ENCODE data around the gene FBXO41. TPM values are rescaled to one million over a fixed set of nuclear protein-coding genes. Genes with fewer than 3 reads are reported as not detected.

Gene FBXO41
- total RNA-seq, 1 donor from 2014 or later: 0.79 TPM

DNA sequence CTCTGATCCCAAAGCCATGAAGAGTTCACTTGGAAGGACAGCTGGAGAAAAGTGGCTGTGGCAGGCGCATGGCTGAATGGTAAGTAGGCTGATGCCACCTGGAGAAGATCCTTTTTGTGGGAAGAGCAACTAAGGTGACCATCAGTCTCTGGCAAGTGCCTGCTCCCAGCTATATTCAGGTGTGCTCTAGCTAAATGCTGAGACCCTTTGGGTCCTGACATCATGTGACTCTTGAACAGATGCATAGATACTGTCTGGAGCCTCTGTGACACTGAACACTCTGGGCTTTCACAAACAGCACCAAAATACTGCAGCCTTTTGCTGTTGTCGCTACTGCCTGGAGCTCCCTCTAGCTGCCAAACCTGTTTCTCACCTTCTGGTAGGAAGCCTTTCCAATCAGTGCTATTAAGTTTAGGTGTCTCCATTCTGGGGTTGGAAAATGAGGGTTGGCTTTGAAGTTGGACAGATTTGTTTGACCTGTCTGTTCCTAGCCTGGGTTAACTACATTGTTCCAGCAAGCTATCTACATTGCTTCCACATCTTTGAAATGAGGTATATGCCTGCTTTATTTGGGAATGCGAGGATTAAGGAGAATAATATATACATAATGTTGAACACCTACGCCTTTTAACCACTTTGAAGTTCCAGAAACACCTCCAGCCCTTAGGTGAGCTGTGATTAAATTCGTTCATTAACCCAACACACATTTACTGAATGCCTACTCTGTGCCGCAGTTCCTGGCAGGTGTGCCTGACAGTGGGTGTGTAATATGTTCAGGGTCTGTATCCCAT lies 6.0 kb upstream of the FBXO41 start:
- DNase-seq: no peak

DNA sequence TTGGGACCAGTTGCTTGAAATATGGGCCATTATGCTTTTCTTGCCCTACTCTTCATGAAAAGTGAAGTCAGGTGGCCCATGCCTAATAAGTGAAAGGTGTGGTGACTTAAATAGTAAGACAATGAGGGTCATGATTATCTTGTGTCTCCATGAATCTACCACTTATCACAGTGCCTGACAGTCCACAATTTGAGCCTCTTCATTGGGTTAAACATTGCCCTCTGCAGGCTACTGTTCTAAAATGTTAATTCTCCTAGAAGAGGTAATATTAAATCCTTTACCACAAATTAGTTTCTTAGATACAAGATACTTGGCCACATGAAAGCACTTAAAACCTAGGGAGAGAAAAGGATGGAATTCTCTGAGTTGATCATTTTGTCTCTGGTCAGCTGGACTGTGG lies 5.0 kb upstream of the FBXO41 start:
- no peak for DNase-seq

DNA sequence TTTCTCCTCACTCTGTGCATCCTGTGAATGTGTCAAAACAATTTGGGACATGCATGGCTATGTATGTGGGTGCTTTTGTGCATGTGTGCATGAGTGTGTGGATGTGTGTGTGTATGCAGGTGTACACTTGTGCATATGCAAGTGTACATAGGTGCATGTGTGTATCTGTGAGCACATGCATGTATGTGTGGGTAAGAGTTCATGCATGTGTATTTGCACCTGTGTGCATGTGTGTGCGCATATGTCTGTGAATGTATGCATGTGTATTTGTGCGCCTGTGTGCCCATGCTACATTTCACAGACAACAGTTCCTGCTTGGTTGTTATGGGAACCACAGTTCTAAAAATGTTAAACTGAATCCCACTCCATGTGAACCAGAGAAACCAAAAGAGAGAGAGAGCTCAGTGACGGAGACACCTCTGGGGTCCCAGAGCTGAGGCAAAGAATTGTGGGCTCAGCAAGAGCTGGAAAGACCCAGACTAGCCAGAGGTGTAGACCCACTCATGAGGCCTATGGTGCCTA lies 1.9 kb upstream of the FBXO41 start:
- no peak for DNase-seq

DNA sequence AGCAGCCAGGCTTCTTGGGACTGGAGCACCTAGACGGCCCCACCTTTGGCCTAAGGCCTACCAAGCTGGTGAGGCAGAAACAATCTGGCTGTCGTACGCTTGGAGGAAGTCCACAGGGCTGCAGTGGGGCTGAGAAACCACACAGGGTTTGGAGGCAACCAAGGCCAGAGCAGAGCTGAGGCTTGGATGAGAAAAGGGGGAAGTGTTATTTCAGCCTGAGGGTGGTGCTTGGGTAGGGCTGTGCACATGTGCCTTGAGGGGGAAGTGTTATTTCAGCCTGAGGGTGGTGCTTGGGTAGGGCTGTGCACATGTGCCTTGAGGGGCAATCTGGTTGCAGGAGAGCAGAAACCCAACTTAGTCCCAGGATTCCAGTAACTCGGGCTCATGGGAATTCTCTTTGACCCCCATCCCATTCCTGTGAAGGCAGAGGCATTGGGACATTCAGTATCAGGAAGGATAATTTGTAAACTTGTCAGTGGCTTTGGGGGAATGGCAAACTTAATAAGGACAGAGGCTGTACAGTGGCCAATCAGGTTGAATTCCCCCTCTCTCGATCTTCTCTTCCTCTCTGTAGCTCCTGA lies 971 bp upstream of the FBXO41 start:
- no peak for DNase-seq

DNA sequence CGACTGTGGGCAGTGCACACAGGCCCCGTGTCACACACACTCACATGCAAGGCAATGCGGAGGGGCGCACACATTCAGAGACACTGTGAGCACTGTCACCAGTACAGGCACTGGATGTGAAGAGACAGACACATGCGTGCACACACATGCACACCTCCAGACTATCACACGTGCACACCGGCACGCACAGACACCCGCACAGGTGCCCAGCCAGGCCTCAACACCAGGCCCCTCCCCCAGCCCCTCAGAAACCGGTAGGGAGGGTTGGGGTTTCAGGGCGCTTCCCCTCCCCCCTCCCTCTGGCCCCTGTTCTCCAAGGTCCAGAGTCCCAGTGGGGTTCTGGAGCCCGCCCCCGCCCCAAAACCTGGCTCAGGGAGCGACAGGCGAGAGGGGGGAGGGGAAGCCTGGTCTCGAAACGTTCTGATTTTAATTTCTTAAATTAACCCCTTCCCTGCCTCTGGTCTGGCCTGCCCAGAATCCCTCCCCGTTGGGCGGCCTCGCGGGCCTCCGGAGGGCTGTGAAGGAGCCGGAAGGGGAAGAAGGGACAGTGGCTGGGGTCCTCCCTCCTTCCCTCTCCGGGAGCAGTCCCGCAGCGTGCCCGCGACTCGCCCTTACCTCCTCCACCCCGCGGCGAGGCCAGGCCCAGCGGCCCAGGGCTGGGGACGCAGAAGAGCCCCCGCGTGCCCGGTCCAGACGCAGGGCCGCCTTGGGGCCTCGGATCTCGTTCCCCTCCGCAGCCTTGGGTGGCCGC lies 558 bp downstream of the FBXO41 start:
- no peak for DNase-seq

DNA sequence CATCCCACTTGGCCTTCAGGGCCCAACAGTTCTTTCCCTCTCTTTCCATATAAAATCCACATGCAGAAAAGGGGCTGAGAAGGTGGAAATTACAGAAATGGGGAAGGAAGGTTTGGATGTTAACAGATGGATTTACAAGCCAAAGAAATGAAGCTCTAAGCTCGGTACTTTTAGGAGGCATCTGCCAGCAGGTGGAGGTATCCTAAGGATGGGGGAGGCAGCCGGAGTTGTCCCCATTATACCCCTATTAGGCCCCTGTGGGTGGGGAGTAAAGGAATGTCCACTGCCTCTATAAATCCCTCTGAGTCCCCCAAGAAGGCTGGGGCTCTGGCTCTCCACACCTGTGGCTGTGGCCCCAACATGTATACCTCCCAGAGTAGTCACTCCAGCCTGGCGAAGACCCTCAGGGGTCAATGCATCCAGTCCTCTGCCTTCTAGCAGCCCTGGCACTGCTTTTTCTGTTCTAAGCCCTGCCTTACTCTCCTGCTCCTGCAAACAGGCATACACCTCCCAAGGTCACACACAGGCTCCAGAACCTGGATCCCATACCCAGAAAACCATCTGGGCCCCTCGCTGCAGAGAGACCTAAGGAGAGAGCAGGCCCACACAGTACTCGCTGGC lies 1.2 kb downstream of the FBXO41 start:
- no peak for DNase-seq

DNA sequence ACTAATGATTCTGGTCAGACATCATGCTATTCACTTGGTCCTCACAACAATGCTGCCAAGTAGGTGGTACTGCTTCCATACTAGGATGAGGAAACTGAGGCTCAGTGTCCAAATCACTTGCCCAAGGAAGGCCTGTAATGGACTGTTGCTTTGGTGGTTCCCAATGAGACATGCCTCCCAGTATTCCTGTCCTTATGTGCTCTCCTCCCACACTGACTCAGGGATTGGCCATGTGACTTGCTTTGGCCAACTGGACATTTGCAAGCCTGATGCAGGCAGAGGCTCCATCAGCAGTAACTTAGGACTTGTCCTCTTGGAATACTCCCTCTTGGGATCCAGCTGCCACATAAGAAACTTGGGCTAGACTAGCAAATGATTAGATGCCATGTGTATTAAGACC lies 3.0 kb downstream of the FBXO41 start:
- DNase-seq: no peak

DNA sequence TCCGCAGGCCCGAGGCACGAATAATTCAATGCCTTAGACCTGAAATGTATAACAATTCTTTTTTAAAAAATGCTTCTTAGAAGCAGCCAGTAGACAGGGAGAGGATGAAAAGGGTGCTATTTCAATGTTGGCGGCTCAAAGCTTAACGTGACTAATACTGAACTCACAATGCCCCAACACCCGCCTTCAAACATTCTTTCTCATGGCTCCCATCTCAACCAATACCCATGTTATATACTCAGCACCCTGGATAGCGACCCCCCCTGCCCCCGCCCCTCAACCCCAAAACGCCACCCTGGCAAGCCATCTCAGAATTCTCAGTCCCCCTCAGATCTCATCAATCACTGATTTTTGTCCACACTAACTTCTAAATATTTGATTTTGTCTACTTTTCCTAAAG lies 4.4 kb downstream of the FBXO41 start:
- no peak for DNase-seq

DNA sequence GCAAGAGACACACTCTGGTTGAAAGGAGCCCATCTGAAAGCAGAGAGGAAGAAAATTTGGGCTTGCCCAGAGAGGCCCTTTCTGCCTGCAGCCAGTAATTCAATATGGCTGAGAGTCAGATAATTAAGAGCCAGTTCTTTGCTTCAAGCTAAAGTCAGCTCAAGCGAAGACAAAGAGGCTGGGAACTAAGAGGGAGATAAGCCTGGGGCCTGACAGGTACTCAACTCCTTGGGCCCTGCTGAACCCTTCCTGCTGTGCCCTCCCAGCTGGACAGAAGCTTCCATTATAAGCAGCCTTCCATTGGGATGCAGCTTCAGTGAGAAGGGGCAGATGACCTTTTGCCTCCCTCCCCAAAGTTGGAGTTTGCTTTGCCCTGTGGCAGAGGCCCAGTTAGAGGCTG lies 12.0 kb downstream of the FBXO41 start:
- DNase-seq: no peak

DNA sequence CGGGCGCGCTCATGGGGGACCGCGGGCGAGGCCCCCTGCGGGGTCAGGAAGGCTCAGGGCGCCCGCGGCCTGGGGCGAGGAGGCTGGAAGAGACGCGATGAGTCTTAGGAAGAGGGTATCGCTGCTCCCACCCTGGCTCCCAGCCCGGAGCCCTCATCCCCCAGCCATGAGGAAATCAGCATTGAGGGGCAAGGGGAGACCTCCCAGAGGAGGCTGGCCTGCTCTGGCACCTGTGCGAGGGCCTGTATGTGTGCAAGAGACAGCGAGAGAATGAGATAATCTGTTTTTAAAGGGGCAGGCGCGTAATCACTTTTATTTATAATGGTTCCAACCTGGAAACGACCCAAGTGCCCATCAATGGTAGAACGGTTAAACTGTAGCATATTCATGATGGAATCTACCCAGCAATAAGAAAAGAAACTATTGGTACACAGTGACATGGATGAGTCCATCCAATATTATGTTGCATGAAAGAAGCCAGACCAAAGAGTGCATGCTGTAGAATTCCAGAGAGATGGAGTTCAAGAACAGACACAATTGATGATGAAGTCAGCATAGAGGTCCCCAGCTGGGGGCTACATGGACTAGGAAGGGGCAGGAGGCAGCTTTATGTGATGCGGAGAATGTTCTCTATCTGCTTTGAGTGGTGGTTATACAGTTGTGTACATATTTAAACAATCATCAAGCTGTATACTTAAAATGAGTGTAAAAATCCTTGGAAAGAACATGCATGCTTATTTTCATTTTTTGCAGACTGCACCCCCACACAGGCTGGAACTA lies 14.4 kb downstream of the FBXO41 start:
- no peak for DNase-seq

DNA sequence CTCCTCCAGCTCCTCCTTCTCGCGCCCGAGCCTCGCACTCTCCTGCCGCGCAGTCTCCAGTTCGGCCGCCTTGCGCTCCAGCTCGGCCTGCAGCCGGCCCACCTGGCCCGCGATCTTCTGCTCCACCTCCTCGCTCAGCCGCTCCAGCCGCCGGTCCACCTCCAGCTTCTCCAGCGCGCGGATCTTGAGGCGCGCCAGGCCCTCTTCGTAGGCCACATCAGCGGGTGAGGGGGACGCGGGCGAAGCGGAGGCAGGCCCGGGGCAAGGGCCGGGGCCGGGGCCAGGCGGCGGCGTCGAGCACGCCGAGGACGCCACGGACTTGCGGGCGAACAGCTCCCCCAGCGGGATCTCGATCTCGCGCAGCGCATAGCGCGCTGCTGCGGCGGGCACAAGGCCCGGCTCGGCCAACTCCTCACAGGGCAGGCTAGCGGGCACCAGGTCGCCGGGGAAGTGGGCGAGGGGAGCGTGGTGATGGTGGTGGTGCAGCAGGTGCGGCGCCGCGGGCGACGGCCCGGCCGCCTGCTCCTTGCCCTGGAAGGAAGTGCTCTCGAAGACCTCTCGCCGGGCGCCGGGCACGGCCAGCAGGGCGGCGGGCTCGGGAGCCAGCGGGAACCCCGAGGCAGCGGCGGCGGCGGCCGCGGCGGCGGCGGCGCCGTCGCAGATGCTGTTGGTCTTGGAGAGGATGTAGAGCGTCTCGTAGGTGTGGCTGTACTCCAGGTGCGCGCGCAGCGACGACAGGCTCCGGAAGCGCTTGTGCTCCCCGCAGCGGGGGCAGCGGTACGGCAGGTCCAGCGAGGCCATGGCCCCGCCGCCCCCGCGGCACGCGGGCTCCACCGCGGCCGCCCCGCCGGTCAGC lies 15.2 kb downstream of the FBXO41 start:
- no peak for DNase-seq

DNA sequence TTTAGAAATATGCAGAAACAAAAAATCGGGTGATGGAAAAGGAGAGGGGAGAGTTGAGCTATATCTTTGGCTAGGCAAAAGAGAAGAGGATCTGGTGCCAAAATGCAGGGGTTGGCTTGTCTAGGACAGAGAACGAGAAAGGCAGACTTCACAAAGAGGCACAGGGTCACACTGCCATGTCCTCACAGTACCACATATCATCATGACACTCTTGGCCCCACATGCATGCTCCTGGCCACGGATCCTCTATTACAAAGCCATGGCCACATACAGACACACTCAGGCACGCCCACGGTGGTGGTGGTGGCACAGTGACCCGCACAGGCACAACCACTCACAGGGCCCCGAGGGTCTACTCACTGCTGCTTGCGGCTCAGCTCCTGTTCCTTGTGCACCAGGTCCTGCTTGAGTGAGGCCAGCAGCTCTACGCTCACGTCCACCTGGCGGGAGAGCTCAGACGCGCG lies 15.9 kb downstream of the FBXO41 start:
- DNase-seq: no peak

DNA sequence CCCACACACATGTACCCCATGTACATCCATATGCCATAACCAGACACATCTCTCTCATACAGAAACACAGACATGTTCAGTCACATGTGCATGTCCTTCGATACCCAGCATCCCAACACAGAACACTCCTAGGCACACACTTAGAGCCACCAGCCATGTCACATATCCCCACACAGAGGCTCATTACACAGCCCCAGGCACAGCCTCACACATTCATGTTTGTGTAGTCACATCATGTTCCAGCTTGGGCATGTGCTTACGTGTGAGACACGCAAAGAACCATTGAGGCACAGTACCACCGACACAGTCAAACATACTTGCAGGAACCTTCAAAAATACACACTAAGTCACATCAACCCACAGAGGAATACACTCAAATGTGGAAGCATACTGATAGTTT lies 17.3 kb downstream of the FBXO41 start:
- DNase-seq: no peak

DNA sequence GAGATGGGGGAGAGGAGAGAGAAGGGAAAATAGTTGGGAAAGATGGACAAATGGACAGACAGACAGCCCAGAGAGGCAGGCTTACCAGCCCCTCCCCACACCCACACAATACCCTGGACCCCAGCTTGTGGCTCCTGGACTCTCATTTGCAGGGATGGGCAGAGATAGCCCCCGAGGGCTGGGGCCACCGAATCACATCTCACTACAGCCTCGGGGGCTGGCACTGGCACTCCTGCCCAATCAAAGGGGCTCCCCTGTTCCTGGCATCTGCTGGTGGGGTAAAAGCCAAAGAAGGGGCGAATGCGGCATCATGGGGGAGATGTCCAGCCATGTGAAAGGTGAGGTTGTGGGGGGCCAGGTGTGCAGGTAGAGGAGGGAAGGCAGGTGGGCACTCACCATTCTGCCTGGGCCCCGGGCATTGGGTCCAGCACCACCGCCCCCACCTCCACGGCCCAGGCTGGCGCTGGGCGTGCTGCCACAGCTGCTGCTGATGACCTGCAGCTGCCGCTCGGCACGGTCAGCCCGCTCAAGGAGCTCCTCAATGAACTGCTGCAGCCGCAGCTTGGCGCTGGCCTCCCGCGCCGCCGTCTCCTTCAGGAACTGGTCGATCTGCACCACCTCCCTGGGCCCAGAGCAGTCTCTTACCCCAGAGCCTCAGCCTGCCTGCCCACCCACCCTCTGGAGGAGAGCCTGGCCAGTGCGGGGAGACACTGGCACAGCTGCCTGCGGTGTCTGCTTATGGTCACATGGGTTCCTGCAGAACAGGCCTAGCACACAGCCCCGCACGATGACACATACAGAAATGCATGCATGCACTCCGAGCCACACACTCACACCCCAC lies 18.0 kb downstream of the FBXO41 start:
- DNase-seq: no peak

DNA sequence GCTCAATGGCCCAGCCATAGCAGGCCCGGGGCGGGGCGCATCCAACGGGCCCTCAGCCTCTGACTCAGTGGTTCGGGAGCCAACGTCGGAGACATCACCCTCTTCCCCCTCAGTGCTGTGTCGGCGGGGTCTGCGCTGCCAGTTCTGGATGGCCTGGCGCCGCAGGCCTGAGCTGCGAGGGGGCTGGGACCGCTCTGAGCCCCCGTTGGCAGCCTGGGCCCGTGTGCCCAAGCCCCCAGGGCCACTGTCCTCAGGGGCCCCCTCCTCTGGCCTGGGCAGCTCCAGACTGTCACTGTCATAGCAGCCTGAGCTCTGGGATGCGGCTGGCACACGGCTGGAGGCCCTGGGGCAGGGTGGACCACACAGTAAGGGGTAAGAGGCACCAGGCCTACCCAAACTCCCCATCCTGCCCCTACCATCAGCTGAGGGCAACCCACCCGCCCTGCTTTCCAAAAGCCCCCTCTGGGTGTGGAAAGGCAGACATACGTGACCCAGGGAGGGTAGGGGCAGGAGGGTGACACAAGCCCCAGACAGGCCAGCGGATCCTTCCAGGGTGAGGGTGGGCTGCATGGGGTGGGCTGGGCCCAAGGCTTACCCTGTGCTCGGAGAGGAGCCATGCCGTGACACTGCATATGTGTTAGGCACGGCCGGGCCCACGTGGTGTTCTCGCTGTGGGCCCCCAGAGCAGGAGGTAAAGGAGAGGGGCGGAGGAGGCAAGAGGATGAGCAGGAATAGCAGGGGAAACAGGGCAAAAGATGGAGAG lies 18.8 kb downstream of the FBXO41 start:
- DNase-seq: no peak

DNA sequence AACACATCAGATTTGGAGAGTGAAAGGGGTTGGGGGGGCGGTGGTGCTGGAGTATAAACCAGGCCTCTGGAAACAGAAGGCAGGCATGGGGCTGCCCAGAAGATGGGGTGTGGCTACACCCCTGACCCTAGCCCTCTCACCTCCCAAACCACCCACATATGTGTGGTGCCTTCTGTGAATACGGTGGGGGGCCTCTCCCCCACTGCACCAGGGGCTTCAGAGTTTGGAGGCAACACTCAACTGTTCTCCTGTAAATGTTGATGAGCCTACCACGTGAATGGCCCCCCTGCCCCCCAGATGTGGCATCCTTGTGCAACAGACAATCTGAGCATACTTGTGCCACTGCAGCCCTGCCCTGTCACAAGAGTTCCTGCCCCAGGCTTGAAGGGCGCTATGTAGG lies 19.5 kb downstream of the FBXO41 start:
- DNase-seq: no peak

DNA sequence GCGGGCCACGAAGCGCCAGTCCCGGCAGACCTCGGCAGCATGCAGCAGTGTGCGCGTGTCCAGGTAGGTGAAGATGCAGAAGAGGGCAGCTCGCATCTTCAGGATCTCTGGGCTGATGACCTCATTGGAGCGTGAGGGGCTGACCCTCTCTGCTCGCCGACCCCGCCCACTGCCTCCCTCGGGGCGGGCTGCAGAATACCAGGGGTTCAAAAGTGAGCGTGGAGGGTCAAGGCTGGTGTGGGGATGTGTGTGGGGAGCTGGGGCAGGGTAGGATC lies 20.0 kb downstream of the FBXO41 start:
- DNase-seq: no peak

DNA sequence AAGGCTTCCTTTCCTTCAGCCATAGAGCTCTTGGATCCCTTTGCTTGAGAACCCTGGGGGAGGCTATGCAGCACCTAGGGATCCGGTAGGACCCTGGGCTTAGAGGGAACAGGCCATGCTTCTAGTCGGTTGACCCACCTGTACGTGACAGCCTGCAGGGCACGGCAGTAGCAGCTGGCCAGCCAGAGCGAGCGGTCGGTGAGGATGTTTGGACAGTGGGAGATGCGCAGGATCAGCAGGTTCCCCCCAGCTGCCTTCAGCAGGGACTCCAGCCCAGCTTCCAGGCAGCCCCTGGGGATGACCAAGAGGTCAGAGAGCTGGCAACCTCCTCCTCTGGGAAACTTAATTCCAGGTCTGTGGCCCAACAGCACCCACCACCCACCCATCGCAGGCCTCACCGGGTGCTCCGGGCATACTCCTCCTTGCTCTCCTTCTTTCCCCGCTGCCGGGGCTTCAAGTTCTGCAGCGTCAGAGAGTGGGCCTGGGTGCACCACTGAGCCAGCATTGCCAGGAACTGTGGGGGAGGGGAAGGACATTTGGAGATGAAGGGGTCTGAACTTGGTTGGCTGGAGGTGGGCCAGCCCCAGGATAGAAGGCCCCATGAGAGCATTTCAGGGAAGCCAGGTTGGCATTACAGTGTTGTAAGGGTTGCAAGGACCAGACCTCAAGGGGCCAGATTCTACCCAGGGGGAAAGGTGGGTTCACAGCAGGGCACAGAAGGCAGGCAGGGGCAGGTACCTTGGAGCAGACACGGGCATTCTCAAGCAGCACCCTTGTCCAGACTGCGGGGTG lies 20.5 kb downstream of the FBXO41 start:
- DNase-seq: no peak

All from skin of body (tissue), 2 donors.